Activated CD4-positive, CD25-positive, alpha-beta regulatory T cell (primary cell): ENCODE results near the gene U2AF2.
A peak's percentile ranks its signal among the peaks of the same experiment; 100 is the strongest.

Experiments
- DNase-seq, 4 experiments: peaks; one replicate each; lab custom pipeline; 2025; lab: John Stamatoyannopoulos, UW

Gene U2AF2

DNA sequence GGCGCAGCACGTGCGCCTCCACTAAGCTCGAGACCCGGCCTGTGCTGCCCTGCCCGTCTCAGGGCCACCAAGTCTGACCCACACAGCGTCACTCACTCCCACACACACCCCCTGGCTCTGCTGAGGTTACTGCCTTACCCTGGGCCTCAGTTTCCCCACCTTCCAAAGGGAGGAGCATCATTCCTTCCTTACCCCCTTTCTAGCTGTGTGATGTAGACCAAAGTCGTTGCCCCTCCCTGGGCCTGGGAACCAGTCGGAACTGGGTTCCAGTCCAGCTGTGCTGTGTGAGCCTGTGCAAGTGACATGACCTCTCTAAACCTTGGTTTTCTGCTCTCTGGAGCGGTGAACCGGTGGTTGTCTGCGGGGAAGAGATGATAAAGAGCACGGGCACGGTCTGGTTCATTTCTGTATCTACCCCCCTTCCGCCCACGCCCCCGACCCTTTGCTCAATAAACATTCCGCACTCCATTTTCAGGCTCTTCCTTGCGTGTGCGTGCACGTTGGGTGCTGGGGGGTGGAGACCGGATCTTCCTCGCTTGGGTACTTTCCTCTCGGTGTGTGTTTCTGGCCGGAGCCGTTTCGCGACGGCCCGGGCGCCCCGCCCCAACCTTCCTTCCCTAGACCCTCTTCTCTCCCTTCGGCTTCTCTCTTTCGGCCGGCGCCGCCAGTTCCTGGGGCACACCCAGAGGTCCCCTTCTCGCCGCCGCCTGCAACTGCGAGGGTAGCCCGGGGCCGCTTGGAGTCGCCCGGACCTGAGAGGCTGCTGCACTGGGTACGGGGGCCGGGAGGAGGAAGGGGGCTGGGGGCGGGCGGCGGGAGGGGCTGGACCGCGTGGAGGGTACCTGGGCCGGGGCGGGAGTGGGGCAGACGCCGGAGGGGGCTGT, 11.6 kb upstream of the U2AF2 start, which contains the start of gene ZNF581:
TSS of gene ZNF581 (plus strand) at position 647 of the 884 bp plus-strand sequence. CDS start 923 bp downstream, outside the sequence.
- peak; percentile 50 to 69 (median 56) for DNase-seq

DNA sequence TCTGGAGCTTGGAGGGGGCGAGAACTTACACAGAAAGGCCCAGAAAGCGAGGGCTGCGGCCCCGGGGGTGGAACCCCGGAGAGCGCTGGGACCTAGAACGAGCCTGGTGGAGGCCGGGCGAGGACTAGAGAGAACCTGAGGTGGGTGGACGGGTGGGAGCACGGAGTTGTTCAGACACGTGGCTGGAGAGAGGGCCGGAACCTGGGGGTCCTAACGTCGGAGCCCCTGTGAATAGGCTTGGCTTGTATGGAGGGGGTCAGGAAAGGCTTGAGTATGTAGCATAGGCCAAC, 11.0 kb upstream of the U2AF2 start:
- no peak for DNase-seq

DNA sequence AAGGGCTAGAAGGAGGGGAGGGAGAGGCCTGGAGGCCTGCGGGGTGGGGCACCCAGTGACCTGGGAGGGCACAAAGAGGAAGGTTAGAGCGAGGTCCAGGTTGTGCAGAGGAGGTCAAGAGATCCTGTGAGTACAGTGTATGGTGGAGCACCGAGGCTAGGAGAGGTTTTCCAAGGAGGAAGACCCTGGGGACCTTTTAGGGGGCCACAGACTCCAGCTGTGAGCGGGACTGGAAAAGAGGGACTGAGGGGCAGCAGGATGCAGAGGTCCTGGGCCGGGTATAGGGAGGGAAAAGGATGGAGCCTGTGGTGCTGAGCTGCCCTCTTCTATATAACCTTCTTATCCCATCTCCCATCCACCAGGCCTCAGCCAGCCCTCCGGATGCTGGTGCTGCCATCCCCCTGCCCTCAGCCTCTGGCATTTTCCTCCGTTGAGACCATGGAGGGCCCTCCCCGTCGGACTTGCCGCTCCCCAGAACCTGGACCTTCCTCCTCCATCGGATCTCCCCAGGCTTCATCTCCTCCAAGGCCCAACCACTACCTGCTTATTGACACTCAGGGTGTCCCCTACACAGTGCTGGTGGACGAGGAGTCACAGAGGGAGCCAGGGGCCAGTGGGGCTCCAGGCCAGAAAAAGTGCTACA, 10.5 kb upstream of the U2AF2 start:
- no peak for DNase-seq

DNA sequence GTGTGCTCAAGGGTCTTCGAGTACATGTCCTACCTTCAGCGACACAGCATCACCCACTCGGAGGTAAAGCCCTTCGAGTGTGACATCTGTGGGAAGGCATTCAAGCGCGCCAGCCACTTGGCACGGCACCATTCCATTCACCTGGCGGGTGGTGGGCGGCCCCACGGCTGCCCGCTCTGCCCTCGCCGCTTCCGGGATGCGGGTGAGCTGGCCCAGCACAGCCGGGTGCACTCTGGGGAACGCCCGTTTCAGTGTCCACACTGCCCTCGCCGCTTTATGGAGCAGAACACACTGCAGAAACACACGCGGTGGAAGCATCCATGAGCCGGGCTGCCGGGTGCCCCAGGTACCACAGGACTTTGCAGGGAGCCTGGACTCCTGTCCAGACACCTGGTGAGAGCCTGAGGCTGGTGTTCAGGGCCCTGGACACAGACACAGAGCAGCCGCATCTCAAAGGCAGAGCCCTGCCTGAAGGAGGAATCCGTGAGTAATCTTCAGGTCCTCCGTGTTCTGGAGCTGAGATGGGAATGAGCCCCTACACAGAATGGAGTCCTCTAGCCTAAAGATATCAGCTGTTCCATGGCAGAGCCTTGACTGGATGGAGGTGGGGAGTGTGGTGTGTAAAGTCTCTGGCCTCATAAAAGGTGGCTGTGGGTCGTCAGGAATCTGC, 9.9 kb upstream of the U2AF2 start:
- DNase-seq, result no peak

DNA sequence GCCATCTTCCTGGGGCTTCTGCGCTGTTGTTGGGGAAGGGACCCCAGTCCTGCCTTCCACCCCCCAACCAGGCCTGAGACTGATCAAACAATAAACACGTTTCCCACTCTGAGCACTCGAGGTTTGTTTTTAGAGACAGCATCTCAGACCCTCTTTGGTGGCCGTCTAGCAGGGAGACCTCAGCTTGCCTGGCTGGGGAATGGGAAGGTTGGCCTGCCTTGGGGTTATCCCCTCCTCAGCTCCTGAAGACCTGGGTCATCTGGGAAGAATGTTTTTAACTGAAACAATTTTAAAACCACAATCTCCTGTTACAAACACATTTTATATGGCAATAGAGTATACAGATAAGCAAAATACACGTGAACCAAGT, 9.3 kb upstream of the U2AF2 start:
- DNase-seq, result no peak

DNA sequence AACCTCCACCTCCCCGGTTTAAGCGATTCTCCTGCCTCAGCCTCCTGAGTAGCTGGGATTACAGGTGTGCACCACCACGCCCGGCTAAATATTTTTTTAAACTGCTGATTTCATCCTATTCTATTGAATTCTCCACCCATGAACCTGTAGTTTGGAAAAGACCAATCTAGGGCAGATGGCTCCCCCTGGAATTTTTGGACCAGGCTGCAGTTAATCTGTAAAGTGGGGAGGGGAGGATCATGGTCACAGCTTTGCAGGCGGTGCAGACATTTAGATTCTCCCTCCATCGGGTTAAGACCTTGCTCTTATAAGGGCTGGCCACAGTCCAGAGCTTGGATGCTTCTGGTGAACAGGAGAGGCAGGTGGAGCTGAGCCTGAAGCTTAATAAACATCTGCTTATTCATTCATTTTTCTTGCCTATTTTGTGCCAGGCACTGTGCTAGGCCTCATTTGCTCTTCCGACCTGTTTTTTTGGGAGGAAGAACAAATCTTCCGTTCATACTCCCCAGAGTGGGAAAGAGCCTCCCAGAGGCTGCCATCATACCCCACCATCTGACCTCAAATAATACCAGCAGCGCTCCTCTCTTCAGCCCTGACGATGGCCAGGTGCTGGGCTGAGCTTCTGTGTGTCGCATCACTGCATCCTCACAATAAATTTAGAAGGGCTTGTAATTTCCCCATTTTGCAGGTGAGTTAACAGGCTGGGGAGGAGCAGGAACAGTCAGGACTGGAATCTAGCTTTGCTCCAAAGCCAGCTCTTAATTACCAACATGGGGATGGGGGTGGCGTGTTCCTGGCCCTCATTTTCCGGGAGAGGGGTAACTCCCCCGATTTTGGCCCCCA, 7.7 kb upstream of the U2AF2 start:
- no peak for DNase-seq

DNA sequence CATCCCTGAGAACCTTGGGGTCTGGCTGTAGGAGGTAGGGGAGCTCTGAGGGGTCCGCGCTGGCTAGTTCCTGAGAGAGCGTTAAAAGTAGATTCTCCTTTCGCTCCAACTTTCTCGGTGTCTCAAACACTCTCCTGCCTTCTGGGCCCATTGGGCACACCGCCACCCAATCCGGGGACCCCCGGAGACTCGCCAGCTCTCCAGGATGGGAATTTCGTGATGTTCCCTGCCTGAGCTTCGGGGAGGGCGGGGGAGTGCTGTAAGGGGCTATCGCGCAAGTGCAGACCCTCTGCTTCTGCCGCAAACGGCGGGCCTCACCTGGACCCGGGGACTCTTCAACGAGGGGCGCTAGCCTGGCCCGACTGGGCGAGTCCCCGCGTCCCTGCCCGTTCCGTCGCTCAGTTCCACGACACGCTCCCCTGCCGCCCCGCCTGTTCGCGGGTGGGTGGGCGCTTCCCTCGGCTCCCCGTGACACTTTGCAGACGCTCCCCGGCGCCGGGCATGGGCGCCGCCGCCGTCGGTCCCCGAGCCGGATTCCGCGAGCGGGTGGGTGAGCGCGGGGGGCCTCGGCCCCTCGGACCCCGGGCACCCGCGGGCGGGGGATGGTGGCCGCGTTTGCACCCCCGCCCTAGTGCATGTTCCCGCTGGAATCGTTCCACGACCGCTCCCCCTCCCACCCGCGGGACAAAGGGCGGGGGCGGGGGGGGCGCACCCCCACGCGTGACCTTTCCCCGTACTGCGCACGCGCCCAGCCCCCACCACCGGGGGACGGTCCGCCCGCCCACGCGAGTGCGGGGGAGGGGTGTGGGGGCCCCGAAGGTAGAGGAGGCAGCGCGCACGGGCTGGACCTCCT, 6.9 kb upstream of the U2AF2 start, which contains the start of gene CCDC106:
TSS of gene CCDC106 (plus strand) at position 481 of the 853 bp plus-strand sequence. CDS start 835 bp downstream, outside the sequence.
- no peak for DNase-seq

DNA sequence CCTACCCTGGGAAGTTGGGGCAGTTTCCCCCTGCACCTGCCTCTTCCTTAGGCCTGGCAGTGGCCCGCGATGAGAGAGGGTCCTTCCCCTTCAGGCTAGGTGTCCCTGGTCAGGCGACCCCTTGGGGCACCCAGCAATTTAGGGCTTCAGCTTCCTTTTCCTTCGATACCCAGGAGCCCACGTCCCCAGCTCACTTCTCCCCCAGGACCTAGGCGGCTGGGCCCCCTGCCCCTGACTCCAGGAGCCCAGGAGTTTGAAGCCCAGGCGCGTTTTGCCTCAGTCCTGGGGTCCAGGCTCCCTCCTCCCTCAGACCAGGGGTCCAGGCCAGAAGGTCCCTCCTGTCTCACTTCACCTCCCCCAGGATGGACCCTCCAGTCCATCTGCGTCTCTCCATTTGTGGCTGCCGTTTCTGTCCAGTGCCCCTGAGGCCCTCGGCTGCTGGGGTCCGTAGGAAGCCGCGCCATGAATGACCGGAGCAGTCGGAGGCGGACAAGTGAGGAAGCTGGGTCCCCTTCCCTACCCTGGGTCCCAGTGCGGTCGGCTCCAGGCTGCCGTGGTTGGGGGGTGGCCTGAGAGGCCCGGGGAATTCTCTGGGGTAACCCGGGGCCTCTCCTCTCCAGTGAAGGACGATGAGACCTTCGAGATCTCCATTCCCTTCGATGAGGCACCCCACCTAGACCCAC, 6.1 kb upstream of the U2AF2 start:
- no peak for DNase-seq

DNA sequence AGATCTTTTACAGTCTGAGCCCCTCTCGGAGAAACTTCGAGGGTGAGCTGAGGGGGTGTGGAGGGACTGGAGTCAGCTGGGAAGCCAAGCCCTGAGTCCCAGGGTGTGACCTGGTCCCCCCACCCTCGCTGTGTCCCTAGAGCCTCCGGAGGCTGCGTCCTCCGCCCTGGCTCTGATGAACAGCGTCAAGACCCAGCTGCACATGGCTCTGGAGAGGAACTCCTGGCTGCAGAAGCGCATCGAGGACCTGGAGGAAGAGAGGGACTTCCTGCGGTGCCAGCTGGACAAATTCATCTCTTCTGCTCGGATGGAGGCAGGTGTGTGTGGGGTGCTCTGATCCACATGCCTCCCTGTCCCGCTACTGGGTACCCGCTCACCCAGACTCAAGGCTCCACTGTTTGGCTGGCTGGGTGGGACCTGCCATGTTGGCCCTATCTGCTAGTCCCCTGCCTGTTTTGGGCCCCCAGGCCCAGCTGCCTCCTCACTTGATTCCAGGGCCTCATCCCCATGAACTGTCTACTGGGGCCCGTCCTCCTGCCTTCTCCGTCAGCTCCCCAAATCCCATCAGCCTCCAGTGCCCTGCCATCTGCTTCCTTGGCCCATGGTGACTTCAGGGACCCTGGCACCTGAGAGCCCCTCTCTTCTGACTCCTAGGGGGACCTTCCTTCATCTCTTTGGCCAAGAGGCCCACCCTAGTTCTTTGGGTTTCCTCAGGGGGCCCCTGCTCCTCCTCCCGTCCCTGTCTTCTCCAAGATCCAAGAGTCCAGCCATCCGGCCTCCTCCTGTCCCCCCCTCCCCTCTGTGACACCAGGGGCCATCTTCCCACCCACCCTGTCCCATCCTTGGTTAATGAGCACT, 5.3 kb upstream of the U2AF2 start:
- DNase-seq, result no peak

DNA sequence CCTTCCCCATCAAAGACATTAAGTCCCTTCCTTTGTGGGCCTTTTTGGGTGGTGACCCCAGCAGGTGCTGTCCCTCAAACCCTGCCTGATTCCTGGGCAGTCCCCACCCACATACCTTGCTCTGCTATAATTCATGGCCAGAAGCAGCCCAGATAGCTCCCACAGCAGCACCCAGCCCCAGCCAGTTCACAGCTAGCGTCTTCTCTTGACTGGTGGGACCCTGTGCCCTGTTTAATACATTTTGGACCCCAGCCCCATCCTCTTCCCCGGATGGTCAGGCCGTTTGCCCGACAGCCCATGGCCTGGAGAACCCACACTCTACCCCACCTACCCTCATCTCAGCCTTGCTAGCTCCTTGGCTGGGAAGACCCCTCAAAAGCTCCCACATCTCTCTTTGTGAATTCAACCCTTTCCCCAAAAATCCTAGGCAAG, 4.7 kb upstream of the U2AF2 start:
- DNase-seq, result no peak

DNA sequence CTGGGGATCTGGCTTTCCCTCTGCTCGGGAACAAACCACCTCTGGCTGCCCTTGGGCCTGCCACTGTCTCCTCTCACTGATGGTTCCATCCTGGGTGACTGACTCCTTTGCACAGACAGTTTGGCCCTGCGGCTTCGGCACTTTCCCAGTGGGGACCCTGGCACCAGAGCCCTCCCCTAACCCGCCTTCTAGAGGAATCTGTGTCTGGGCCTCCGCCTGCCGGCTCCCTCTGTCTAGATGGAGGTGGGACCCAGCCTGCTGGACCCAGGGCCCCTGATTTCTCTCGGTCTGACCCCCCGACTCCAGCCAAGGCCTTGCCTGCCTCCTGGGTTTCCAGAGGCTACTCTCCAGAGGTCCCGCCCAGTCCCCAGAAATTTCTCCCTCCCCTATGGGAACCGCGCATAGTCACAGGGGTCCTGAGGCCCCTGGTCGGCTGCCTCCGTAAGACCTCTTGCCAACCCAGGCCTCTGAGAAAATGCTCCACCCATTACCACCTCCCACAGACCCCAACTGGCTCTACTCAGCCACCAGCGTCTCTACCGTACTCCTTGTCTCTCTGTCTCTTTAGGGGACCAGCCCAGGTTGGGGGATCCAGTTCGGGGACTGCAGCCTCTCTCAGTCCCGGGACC, 4.1 kb upstream of the U2AF2 start:
- DNase-seq, result no peak

DNA sequence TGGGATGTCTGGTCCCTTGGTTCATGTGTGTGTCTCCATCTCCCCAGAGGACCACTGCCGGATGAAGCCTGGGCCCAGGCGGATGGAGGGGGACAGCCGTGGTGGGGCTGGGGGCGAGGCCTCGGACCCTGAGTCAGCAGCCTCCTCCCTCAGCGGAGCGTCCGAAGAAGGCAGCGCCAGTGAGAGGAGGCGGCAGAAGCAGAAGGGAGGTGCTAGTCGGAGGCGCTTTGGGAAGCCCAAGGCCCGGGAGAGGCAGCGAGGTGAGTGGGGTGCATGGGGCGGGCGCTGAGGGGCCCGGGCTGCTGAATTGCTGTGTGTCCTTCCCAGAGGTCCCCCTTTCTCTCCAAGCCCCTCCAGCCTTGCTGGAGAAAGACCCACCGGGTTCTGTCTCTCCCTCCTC, 3.6 kb upstream of the U2AF2 start:
- DNase-seq, result no peak

DNA sequence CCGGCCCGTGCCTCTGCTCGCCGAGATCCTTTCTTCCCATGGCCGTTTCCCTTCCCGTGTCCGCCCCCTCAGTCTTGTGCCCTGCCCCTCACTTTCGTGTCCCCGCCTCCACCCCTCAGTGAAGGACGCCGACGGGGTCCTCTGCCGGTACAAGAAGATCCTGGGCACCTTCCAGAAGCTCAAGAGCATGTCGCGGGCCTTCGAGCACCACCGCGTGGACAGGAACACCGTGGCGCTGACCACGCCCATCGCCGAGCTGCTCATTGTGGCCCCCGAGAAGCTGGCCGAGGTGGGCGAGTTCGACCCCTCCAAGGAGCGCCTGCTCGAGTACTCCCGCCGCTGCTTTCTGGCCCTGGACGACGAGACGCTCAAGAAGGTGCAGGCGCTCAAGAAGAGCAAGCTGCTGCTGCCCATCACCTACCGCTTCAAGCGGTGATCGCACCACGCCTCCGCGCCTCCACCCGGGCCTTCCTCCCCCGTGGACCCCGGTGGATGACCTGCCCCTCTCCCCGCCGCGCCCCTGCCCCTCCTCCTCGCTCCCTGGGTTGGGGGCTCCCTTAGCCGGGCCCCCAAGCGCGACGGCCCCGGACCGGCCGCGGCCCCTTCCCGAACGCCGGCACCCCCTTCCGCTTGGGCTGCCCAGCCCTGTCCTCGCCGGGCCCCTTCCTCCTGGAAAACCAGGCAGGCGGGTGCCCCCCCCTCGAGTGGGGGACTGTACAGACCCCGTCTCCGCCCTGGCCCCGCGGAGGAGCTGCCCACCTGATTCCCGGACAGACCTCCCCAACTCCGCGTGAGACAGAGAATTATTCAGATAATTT, 2.3 kb upstream of the U2AF2 start:
- no peak for DNase-seq

DNA sequence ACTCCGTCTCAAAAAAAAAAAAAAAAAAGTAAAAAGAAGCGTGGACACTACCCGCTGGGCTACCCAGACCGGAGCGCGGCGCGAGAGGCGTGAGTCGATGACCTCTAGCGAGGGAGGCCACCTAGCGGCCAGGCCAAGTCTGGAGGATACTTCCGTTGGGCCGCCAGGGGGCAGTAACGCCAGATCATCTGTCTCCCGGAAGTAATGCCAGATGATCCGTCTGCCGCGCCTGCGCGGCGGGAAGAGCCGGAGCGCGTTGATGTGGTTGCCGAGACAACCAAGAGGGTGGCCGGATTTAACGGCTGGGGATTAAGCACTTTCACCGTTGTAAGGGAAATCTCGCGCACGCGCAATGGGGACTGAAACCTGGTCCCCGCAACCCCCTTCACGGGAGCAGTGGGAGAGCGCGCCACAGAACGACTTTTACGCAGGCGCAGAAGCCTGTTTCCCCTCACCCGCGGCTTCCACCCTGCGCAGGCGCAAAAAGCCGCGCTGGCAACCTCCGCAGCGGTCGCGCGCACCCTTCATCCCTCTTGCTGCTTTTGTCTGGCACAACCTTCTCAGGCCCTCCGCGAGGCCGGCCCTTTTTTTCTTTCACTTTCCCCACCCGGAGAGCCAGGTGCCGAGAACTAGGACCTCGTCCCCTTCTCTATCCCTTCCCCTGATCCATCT, 1.0 kb upstream of the U2AF2 start:
- DNase-seq, result peak; percentile 96 to 97 (median 97)

DNA sequence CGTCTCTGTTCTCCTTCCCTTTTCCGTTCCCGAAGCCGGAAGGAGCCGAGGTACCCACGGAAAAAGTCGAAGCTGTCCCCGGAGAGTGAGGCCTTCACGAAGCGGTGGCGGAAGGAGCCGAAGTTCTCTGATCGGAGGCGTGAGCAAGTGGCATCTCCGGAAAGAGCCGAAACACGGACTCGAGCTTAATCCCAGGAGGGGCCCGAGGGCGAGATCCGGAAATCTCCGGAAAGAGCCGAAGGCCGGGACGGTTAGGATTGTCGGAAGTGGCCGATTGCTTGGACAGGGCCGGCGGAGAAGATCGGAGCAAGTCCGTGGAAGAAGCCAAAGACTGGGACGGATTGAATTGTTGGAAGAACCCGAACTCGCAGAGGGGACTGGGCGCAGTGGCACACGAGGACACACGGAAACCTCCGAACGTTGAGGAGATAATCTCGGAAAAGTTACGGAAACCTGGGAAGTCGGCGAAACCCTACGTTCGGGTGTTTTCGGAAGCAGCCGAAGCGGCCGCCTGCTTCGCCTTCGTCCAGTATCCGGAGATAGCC, 440 bp upstream of the U2AF2 start:
- DNase-seq, result peak; percentile 92 to 97 (median 96)

DNA sequence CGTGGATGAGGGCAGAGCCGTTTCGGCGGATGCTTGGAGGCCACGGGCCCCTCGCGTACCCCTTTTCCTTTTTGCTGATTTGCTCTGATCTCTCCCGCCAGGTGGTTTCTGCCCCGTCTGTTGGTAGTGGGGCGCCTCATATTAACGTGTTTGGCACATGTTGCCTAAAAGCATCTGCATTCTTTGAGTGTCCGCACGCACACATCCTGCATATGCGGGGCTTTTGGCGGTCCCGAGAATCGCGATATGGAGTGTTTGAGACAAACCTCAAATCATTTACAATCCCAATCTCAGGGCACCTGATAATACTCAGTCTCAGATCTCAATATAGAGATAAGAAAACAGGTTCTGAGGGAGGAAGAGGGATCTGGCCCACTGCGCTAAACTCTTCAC, 809 bp downstream of the U2AF2 start:
- no peak for DNase-seq

DNA sequence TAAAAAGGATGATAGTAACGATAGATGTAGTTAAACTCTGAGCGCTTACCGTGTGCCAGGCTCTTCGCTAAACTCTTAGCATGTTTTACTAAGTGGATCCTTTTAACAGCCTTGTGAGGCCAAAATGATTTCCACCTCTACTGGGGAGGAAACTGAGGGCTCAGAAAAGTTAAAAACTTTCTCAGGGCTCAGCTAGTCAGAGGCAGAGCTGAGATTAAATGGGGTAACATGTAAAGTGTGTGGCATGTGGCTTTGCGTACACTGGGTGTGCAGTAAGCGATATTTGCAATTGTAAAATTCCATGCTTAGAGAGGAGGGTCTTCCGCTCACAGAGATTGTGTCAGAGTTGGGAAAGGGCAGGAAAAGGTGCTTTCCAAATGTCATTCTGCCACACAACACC, 1.7 kb downstream of the U2AF2 start:
- DNase-seq, result no peak
